ENCODE measurements around the gene COL6A3.
"Not testable (repeated sequence)": the region's sequence is repeated elsewhere in the genome, so short reads cannot be mapped to it uniquely, and the experiment has no call there.

COL6A3 gene

GRCh38 chr2:237412988-237413776, 782 bp downstream of the COL6A3 start:
- no peak for DNase-seq (ENCODE audit: low read depth in 1 of 2, low spot score in 1 of 2)

- no peak for DNase-seq (ENCODE audit: low read depth in 1 of 2, low spot score in 1 of 2)
Measured at GRCh38 chr2:237412646-237412987, 1.3 kb downstream of the COL6A3 start.

- DNase-seq (ENCODE audit: low read depth in 1 of 2, low spot score in 1 of 2): no peak
Measured at GRCh38 chr2:237411683-237412423, 2.1 kb downstream of the COL6A3 start.

- DNase-seq (ENCODE audit: low read depth in 1 of 2, low spot score in 1 of 2): no peak
Measured at GRCh38 chr2:237411092-237411601, 2.8 kb downstream of the COL6A3 start.

- DNase-seq (ENCODE audit: low read depth in 1 of 2, low spot score in 1 of 2): not testable (repeated sequence)
Measured at GRCh38 chr2:237409263-237409662, 4.7 kb downstream of the COL6A3 start.

- no peak for DNase-seq (ENCODE audit: low read depth in 1 of 2, low spot score in 1 of 2)
Measured at GRCh38 chr2:237408335-237409000, 5.5 kb downstream of the COL6A3 start.

GRCh38 chr2:237407700-237408099, 6.3 kb downstream of the COL6A3 start:
- DNase-seq (ENCODE audit: low read depth in 1 of 2, low spot score in 1 of 2): no peak

GRCh38 chr2:237406371-237406895, 7.5 kb downstream of the COL6A3 start:
- DNase-seq (ENCODE audit: low read depth in 1 of 2, low spot score in 1 of 2): no peak

- DNase-seq (ENCODE audit: low read depth in 1 of 2, low spot score in 1 of 2): no peak
Measured at GRCh38 chr2:237405605-237406004, 8.4 kb downstream of the COL6A3 start.

GRCh38 chr2:237405006-237405559, 8.9 kb downstream of the COL6A3 start:
- no peak for DNase-seq (ENCODE audit: low read depth in 1 of 2, low spot score in 1 of 2)

- no peak for DNase-seq (ENCODE audit: low read depth in 1 of 2, low spot score in 1 of 2)
Measured at GRCh38 chr2:237404413-237404812, 9.6 kb downstream of the COL6A3 start.

- no peak for DNase-seq (ENCODE audit: low read depth in 1 of 2, low spot score in 1 of 2)
Measured at GRCh38 chr2:237403024-237403882, 10.7 kb downstream of the COL6A3 start.

- no peak for DNase-seq (ENCODE audit: low read depth in 1 of 2, low spot score in 1 of 2)
Measured at GRCh38 chr2:237400199-237400598, 13.8 kb downstream of the COL6A3 start.

- DNase-seq (ENCODE audit: low read depth in 1 of 2, low spot score in 1 of 2): no peak
Measured at GRCh38 chr2:237397072-237397471, 16.9 kb downstream of the COL6A3 start.

GRCh38 chr2:237393523-237393922, 20.4 kb downstream of the COL6A3 start:
- no peak for DNase-seq (ENCODE audit: low read depth in 1 of 2, low spot score in 1 of 2)

- no peak for DNase-seq (ENCODE audit: low read depth in 1 of 2, low spot score in 1 of 2)
Measured at GRCh38 chr2:237392186-237392585, 21.8 kb downstream of the COL6A3 start.

- DNase-seq (ENCODE audit: low read depth in 1 of 2, low spot score in 1 of 2): no peak
Measured at GRCh38 chr2:237391140-237391539, 22.8 kb downstream of the COL6A3 start.

GRCh38 chr2:237390235-237390634, 23.7 kb downstream of the COL6A3 start:
- DNase-seq (ENCODE audit: low read depth in 1 of 2, low spot score in 1 of 2): no peak

GRCh38 chr2:237389831-237390230, 24.1 kb downstream of the COL6A3 start:
- no peak for DNase-seq (ENCODE audit: low read depth in 1 of 2, low spot score in 1 of 2)

GRCh38 chr2:237388036-237388435, 25.9 kb downstream of the COL6A3 start:
- DNase-seq (ENCODE audit: low read depth in 1 of 2, low spot score in 1 of 2): no peak
